Neural progenitor cell (in vitro differentiated cells): ENCODE measurements around the gene APBA3. TPM values are rescaled to one million over a fixed set of nuclear protein-coding genes. Genes with fewer than 3 reads are reported as not detected.

Source experiments
- DNase-seq: peaks from one replicate; pipeline ENCODE4 v3.0.0-alpha.2; 2016; ENCODE audit warnings: low spot score
- H2AFZ ChIP-seq: fragments of 200-600 bp; sonication (generic); replicated peaks from 2 replicates; pipeline ENCODE4 v1.6.1; 2016; ENCODE audit warnings: antibody characterized with exemption
- H3F3A ChIP-seq: fragments of 200-600 bp; sonication (generic); 2 replicates; pipeline ENCODE4 v1.6.1; 2016; ENCODE audit warnings: antibody characterized with exemption, low read depth
- H3K27ac ChIP-seq: fragments of 200-600 bp; sonication (generic); 2 replicates; pipeline ENCODE4 v1.5.1; 2016; ENCODE audit warnings: mild to moderate bottlenecking
- H3K27me3 ChIP-seq: fragments of 200-600 bp; sonication (generic); 2 replicates; pipeline ENCODE4 v1.6.1; 2016; ENCODE audit warnings: mild to moderate bottlenecking, moderate library complexity
- H3K36me3 ChIP-seq: fragments of 200-600 bp; sonication (generic); 2 replicates; pipeline ENCODE4 v1.5.1; 2016
- H3K4me1 ChIP-seq: fragments of 200-600 bp; sonication (generic); 2 replicates; pipeline ENCODE4 v1.6.1; 2016; ENCODE audit warnings: mixed run types
- H3K4me2 ChIP-seq: fragments of 200-600 bp; sonication (generic); 2 replicates; pipeline ENCODE4 v1.6.1; 2016
- H3K4me3 ChIP-seq: fragments of 200-600 bp; sonication (generic); 2 replicates; pipeline ENCODE4 v1.5.1; 2016
- H3K79me2 ChIP-seq: fragments of 200-600 bp; sonication (generic); 2 replicates; pipeline ENCODE4 v1.6.1; 2016; ENCODE audit warnings: low read depth
- H3K9ac ChIP-seq: fragments of 200-600 bp; sonication (generic); 2 replicates; pipeline ENCODE4 v1.6.1; 2016
- H3K9me3 ChIP-seq: fragments of 200-600 bp; sonication (generic); 2 replicates; pipeline ENCODE4 v1.5.1; 2016; ENCODE audit warnings: low read depth
- H4K20me1 ChIP-seq: fragments of 200-600 bp; sonication (generic); 2 replicates; pipeline ENCODE4 v1.6.1; 2016; ENCODE audit warnings: low read depth
- H3K27ac Mint-ChIP-seq: 3 replicates; pipeline ENCODE4 v1.8.0; 2021; ENCODE audit warnings: mixed read lengths
- H3K27me3 Mint-ChIP-seq: 2 replicates; pipeline ENCODE4 v1.8.0; 2022; ENCODE audit warnings: low read depth, mild to moderate bottlenecking, inconsistent platforms, moderate library complexity, mixed read lengths; ENCODE audit not compliant: insufficient read depth
- H3K36me3 Mint-ChIP-seq: 3 replicates; pipeline ENCODE4 v1.8.0; 2021; ENCODE audit warnings: mixed read lengths
- H3K4me1 Mint-ChIP-seq: 3 replicates; pipeline ENCODE4 v1.8.0; 2021; ENCODE audit warnings: mixed read lengths
- H3K4me3 Mint-ChIP-seq: 3 replicates; pipeline ENCODE4 v1.8.0; 2021; ENCODE audit warnings: mild to moderate bottlenecking, moderate library complexity, mixed read lengths
- H3K9me3 Mint-ChIP-seq: 3 replicates; pipeline ENCODE4 v1.8.0; 2020; ENCODE audit warnings: mixed read lengths
- CTCF ChIP-seq: fragments of 200-600 bp; sonication (generic); IDR thresholded peaks from 2 replicates; pipeline ENCODE4 v1.5.1; 2017; ENCODE audit warnings: antibody characterized with exemption, mild to moderate bottlenecking
- EZH2 ChIP-seq: fragments of 200-600 bp; sonication (generic); IDR thresholded peaks from 2 replicates; pipeline ENCODE4 v1.6.1; 2017; ENCODE audit warnings: antibody characterized with exemption, mild to moderate bottlenecking, moderate library complexity
- EZH2phosphoT487 ChIP-seq: fragments of 200-600 bp; sonication (generic); IDR thresholded peaks from 2 replicates; pipeline ENCODE4 v1.6.1; 2017; ENCODE audit warnings: antibody characterized with exemption
- total RNA-seq: library from RNA; depleted of rRNA; stranded (reverse); fragments of >200 nt; gene quantifications from 2 replicates; pipeline ENCODE4 v1.2.3, GENCODE V29; 2015; ENCODE audit warnings: low replicate concordance

Gene APBA3
- total RNA-seq, 1 donor from 2014 or later = 17.3 TPM

GRCh38 chr19:3808420-3809143, 47.1 kb upstream of the APBA3 start:
- Mint-ChIP-seq H3K27me3 (peaks cover 3% of the 10 kb centered on the region), H3K36me3 (peaks cover 3% of the 10 kb centered on the region), H3K9me3 (peaks cover 3% of the 10 kb centered on the region), H3K27ac (no peak overlapping the region), H3K4me3 (no peak overlapping the region), H3K4me1 (peaks cover 3% of the 10 kb centered on the region)
- Histone ChIP-seq H3K27me3 (no peaks in the 10 kb centered on the region), H3K36me3 (no peaks in the 10 kb centered on the region), H3K9ac (no peak overlapping the region), H3K4me1 (no peaks in the 10 kb centered on the region), H3K27ac (no peak overlapping the region), H3K4me3 (no peak overlapping the region), H3K79me2 (no peaks in the 10 kb centered on the region), H3K4me2 (no peak overlapping the region), H3F3A (peaks cover 6% of the 10 kb centered on the region), H2AFZ (no peak overlapping the region), H3K9me3 (no peaks in the 10 kb centered on the region), H4K20me1 (no peaks in the 10 kb centered on the region)
- no peak for DNase-seq
- TF ChIP-seq EZH2 (no peak), CTCF (no peak), EZH2phosphoT487 (no peak)

GRCh38 chr19:3807574-3808354, 46.3 kb upstream of the APBA3 start:
- Histone ChIP-seq H3K9me3 (no peaks in the 10 kb centered on the region), H3K4me3 (no peak overlapping the region), H4K20me1 (no peaks in the 10 kb centered on the region), H3K27ac (no peak overlapping the region), H3F3A (peaks cover 6% of the 10 kb centered on the region), H3K79me2 (no peaks in the 10 kb centered on the region), H3K4me2 (no peak overlapping the region), H3K9ac (no peak overlapping the region), H3K4me1 (no peaks in the 10 kb centered on the region), H2AFZ (no peak overlapping the region), H3K27me3 (peaks cover 4% of the 10 kb centered on the region), H3K36me3 (no peaks in the 10 kb centered on the region)
- Mint-ChIP-seq H3K27me3 (peaks cover 8% of the 10 kb centered on the region), H3K4me1 (peaks cover 5% of the 10 kb centered on the region), H3K36me3 (peaks cover 3% of the 10 kb centered on the region), H3K27ac (no peak overlapping the region), H3K9me3 (peaks cover 3% of the 10 kb centered on the region), H3K4me3 (peak overlapping the region; percentile 52)
- TF ChIP-seq CTCF (no peak), EZH2 (no peak), EZH2phosphoT487 (no peak)
- DNase-seq = no peak

GRCh38 chr19:3807131-3807480, 45.6 kb upstream of the APBA3 start:
- no peak overlapping the region for H3K27ac ChIP-seq
- no peaks in the 10 kb centered on the region for H3K79me2 ChIP-seq
- Mint-ChIP-seq H3K27me3 (peaks cover 10% of the 10 kb centered on the region), H3K9me3 (peaks cover 3% of the 10 kb centered on the region), H3K36me3 (peaks cover 3% of the 10 kb centered on the region), H3K27ac (no peak overlapping the region), H3K4me3 (no peak overlapping the region), H3K4me1 (peaks cover 5% of the 10 kb centered on the region)
- peaks cover 6% of the 10 kb centered on the region for H3F3A ChIP-seq
- peaks cover 10% of the 10 kb centered on the region for H3K27me3 ChIP-seq
- no peak for DNase-seq
- no peak overlapping the region for H3K4me3 ChIP-seq
- H2AFZ ChIP-seq = no peak overlapping the region
- H3K4me2 ChIP-seq = no peak overlapping the region
- no peaks in the 10 kb centered on the region for H3K9me3 ChIP-seq
- H3K9ac ChIP-seq = no peak overlapping the region
- TF ChIP-seq EZH2 (no peak), CTCF (no peak)
- H3K36me3 ChIP-seq = no peaks in the 10 kb centered on the region
- H3K4me1 ChIP-seq = no peaks in the 10 kb centered on the region
- peaks cover under 1% of the 10 kb centered on the region for H4K20me1 ChIP-seq
